GM18508 (cell line): Measurements from ENCODE around the gene PNPLA8.
A peak's percentile ranks its signal among the peaks of the same experiment; 100 is the strongest.
"Not testable (repeated sequence)": the region's sequence is repeated elsewhere in the genome, so short reads cannot be mapped to it uniquely, and the experiment has no call there.

ENCODE experiments used
- ATAC-seq: cut with Tn5 transposase; IDR thresholded peaks from one replicate; pipeline ENCODE4 v1.9.1; 2021; ENCODE audit warnings: moderate number of reproducible peaks; ENCODE audit not compliant: insufficient read depth, unreplicated experiment

The PNPLA8 gene

DNA sequence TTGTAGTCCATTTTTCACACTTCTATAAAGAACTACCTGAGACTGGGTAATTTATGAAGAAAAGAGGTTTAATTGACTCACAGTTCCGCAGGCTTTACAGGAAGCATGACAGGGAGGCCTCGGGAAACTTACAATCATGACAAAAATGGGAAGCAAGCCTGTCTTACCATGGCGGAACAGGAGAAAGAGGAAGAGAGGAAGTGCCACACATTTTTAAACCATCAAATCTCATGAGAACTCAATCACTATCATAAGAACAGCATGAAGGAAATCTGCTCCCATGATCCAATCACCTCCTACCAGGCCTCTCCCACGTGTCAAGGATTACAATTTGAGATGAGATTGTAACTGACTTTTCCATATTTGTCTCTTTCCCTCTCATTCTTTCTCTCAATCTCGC is 9.3 kb upstream of the PNPLA8 start:
- ATAC-seq: no peak

DNA sequence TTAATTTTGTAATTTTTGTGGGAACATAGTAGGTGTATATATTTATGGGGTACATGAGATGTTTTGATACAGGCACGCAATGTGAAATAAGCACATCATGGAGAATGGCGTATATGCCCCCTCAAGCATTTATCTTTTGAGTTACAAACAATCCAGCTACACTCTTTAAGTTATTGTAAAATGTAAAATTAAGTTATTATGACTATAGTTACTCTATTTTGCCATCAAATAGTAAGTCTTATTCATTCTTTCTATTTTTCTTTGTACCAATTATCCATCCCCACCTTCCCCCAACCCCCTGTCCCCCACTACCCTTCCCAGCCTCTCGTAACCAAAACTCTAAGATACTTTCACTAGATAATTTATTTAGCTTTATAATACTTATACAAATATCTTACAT is 7.8 kb upstream of the PNPLA8 start:
- no peak for ATAC-seq

GRCh38 chr7:108529341-108529740 is 3.4 kb upstream of the PNPLA8 start:
- no peak for ATAC-seq

GRCh38 chr7:108528183-108528712 is 2.3 kb upstream of the PNPLA8 start:
- no peak for ATAC-seq

GRCh38 chr7:108526768-108527017 is 758 bp upstream of the PNPLA8 start:
- no peak for ATAC-seq

- peak; percentile 25 for ATAC-seq
These were observed 479 bp downstream of the PNPLA8 start for GRCh38 chr7:108525327-108525984.

GRCh38 chr7:108522780-108523179 is 3.2 kb downstream of the PNPLA8 start:
- no peak for ATAC-seq

DNA sequence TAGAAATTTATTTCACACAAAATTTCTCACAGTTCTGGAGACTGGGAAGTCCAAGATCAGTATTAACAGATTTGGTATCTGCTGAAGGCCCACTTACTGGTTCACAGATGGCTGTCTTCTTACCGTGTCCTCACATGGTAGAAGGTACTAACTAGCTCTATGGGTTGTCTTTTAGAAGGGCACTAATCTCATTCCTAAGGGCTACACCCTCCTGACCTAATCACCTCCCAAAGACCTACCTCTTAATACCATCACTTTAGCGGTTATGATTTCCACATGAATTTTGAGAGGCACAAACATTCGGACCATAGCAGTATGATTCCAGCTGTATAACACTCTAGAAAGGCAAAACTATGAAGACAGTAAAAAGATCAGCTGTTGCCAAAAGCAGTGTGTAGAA is 8.0 kb downstream of the PNPLA8 start:
- no peak for ATAC-seq

- no peak for ATAC-seq
These were observed 10.3 kb downstream of the PNPLA8 start for GRCh38 chr7:108515630-108516029.

DNA sequence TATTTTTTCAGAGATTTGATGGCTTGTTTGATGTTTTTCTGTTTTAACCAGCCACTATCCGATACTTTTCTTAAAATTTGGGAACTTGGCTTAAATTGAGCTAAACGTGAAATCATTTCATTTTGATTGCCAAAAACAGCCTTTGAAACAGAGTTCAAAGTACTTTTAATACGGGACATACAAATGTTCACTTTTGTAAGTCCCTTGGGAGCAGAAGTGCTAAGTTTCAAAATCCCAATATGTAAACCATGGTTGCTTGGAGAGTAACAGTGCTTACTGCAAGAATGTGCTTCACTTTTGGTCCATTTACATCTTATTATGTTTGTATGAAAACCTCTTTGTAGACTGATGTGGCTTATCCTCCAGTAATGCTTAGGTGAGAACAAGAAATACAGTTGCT is 10.9 kb downstream of the PNPLA8 start:
- ATAC-seq: no peak

GRCh38 chr7:108511939-108512338 is 14.0 kb downstream of the PNPLA8 start:
- no peak for ATAC-seq

DNA sequence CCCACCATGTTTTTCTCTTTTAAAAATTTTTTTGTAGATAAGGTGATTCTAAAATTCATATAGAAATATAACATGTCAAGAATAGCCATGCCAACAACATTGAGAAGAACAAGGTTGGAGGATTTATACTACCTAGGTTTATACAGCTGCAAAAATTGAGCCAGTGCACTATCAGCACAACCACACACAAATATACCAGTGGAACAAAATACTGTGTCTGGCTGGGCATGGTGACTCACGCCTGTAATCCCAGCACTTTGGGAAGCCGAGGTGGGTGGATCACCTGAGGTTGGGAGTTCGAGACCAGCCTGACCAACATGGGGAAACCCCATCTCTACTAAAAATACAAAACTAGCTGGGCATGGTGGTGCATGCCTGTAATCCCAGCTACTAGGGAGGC is 21.4 kb downstream of the PNPLA8 start:
- ATAC-seq: not testable (repeated sequence)

GRCh38 chr7:108503112-108504026 is 22.6 kb downstream of the PNPLA8 start:
- peak; percentile 89 for ATAC-seq

GRCh38 chr7:108499566-108499965 is 26.4 kb downstream of the PNPLA8 start:
- ATAC-seq: no peak

GRCh38 chr7:108498481-108498880 is 27.5 kb downstream of the PNPLA8 start:
- ATAC-seq: no peak

- no peak for ATAC-seq
These were observed 28.7 kb downstream of the PNPLA8 start for GRCh38 chr7:108497082-108497725.

DNA sequence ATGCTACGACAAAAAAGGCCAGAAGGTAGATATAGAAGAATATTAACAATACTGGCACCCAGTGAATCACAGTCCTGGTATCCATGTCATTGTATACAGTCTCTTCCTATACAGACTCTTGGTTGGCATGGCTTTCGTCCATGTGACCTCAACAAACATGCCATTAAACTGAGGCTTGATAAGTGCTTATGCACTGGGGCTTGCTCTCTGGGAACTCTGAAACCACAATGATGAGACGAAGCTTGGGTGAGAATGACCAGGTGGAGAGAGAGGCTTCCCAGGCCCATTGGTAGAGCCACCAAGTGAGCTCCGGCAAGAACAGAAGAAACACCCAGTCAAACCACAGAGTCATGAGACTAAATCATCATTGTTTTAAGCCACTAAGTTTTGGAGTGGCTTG is 33.2 kb downstream of the PNPLA8 start:
- no peak for ATAC-seq

- no peak for ATAC-seq
These were observed 37.0 kb downstream of the PNPLA8 start for GRCh38 chr7:108488768-108489538.

- no peak for ATAC-seq
These were observed 38.3 kb downstream of the PNPLA8 start for GRCh38 chr7:108487646-108488045.

GRCh38 chr7:108486291-108486966 is 39.5 kb downstream of the PNPLA8 start:
- ATAC-seq: no peak
